ENCODE measurements around the gene TMEM198.

The TMEM198 gene

DNA sequence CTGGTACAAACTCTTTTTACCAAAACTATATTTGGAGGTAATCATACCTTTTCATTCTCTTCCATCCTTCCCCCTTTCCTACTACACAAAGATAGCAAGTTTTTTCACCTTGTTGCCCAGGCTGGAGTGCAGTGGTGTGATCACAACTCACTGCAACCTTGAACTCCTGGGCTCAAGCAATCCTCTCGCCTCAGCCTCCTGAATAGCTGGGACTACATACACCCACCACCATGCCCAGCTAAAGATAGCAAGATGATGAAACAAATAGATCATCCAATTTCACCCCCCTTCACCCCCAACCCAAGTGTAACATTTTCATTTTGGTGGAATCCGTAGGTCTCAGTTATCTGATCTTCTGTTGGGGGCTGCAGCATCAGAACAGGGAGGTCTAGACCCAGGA lies 49.3 kb downstream of the TMEM198 start:
- no peak for DNase-seq

DNA sequence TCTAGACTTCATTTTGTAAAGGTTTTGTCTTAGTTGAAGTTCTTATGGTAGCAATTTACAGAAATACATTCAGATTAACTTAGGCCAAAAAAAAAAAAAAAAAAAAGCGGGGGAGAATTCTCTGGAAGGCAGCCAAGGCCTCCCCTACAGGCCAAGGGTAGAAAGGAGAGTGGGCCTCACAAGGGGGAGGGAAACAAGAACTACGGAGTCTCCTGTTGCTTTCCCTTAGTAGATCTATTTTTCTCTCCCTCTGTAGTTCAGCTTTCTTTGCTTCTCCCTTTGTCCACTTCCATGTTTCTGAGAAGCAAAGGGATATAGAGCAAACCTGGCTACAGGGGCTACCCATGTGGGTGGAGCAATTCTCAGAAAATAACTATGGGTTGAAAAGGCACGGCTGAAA lies 51.4 kb downstream of the TMEM198 start:
- no peak for DNase-seq

DNA sequence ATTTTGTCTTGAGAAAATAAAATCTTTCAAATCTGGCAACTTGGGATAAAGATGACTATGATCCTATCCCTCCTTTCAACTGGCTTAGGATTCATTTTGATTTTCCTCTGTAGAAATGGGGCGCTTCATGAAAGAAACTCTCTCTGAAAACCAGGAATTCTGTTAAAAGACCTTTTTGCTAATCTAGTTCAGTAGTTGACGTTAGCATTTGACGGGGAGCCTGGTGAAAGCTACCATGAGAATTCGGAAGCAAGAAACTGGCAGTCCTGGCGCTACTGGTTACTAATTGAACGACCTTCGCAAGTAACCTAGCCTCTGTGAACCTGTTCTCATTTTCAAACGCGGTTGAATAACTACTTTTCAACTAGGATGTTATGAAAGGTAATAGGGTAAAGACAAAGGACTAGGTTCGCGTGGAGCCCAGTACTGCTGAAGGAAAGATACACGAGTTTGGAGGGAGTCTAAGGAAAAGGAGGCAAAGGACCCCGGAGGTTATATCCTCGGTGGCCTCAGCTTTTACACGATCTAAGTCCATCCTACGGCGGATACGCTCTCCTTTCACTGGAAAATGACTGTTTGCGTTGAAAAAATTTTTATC lies 53.2 kb downstream of the TMEM198 start:
- no peak for DNase-seq

DNA sequence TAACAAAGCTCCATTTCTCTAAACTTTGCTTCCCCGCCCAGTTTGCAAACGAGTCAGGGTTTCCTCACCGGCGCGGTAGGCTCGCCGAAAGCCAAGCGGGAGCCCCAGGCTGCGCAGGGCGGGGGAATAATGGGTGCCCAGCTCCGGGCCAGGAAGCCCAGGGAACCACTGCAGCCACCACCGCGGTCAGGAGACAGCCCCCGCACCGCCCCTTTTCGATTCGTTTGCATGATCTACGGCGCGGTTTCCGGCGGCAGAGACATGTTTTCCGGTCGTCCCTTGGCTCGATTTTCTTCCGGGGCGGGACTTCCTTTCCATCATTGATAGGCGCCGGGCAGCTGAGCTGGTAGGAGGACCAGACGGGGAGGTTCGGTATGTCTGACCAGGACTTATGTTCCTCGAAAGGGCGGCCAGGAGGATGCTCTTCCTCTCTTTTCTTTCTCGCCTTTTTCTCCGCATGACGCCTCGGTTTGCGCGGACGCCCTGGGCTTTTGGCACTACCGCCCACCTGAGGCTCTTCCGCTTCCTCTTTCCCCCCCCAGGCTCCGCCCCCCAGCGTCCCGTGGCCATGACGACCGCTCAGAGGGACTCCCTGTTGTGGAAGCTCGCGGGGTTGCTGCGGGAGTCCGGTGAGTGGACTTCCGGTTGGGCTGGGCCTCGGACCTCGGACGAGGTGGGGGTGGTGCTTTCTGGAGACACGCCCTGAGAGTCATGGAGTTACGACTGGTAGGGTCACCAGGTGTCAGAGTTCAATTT lies 53.9 kb downstream of the TMEM198 start, which contains the start of gene STK11IP:
TSS of gene STK11IP (plus strand) at position 306 of the 756 bp plus-strand sequence. CDS start at position 569, 263 bp downstream.
- DNase-seq, result peak; percentile 86

DNA sequence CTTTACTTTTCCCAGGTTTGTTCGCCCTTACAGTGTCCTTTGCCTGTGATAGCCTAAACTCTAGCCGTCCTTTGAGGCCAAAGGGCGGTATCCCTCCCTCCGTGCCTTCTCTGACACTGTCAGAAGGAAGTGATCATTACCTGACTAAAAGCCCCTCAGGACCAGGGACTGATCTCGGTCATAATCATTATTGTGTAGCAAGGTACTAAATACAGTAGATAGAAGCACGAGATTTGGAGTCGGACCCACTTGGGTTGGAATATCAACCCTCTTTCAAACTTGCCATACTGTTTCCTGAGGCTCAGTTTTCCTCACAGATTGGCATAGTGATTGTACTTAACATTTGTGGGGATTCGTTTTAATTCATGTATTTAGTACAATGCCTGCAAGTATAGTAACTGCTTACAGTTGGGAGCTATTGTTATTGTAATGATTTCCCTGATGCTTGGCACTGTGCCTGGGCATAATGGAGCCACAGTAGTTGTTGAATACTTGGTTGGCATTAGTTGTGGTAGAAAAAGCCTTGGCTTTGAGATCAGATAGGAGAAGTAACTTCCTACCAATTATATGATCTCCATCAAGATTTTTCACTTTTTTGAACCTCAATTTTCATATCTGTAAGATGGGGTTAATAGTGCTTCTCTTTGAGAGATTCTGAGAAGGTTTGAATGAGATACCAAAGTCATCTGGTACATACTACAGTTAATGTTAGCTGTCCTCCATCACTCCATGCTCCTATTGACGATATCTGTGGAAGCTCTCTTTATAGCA lies 54.7 kb downstream of the TMEM198 start:
- no peak for DNase-seq

All from NCI-H2107 (cell line).